CD4-positive, alpha-beta T cell treated with Interferon alpha-2 for 1 hour (primary cell): ENCODE data around the gene PYDC1.
"Not testable (repeated sequence)": the region's sequence is repeated elsewhere in the genome, so short reads cannot be mapped to it uniquely, and the experiment has no call there.

Experiments used
- DNase-seq, 2 donors: peaks; one replicate each; pipeline ENCODE4 v3.0.0-alpha.2; 2020 to 2022

PYDC1 gene

DNA sequence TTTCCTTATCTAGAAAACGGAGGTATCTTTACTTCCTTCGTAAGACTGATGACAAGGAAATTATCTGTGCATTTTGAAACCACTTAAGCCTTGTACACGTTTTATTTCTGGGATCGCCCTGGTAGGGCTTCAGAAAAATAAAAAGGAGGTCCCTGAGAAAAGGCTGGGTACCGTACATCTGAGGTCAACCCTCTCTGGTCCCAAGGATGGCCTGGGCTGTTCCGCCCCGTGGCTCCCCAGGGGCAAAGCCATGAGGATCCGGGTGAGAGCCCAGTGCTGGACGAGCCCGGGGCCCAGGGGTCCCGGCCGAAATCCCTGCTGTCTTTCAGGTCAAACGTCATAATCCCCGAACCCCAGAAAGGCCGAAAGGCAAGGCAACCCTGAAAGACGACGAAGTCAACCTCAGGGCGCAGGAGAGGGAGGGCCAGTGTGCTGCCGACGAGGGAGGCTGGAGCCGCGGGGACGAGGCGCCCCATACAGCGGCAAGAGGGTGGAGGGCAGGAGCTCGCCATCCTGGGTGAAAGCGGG, 37.7 kb downstream of the PYDC1 start:
- DNase-seq, result no peak

- peak; percentile 22 to 65 for DNase-seq
These were observed 39.8 kb downstream of the PYDC1 start for GRCh38 chr16:31177136-31177535.

DNA sequence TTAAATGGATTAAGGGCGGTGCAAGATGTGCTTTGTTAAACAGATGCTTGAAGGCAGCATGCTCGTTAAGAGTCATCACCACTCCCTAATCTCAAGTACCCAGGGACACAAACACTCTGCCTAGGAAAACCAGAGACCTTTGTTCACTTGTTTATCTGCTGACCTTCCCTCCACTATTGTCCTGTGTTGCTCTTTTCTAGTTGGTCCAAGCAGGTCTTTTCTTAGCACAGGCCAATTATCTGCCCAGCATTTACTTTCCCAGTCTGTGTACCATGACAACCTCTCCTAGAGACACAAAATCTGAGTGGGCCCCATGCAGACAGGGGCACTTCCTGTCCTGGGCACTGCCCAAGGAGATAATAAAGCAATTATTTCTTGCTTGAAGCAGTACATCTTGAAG, 46.9 kb downstream of the PYDC1 start:
- not testable (repeated sequence) for DNase-seq

GRCh38 chr16:31168848-31169247, 48.1 kb downstream of the PYDC1 start:
- DNase-seq, result no peak

DNA sequence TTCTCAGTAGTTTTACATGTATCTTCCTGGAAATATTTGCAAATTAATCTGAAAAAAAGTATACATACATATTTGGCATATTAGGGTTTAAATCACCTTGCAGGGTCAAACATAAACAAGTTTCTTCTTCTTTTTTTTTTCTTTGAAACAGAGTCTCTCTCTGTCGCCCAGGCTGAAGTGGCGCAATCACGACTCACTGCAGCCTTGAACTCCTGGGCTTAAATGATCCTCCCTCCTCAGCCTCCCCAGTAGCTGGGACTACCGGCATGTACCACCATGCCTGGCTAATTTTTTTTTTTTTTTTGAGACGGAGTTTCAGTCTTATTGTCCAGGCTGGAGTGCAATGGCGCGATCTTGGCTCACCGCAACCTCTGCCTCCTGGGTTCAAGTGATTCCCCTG, 49.6 kb downstream of the PYDC1 start:
- DNase-seq, result no peak
